ENCODE results near the gene STON1. TPM values are rescaled to one million over a fixed set of nuclear protein-coding genes. Genes with fewer than 3 reads are reported as not detected.
"Not testable (repeated sequence)": the region's sequence is repeated elsewhere in the genome, so short reads cannot be mapped to it uniquely, and the experiment has no call there.

STON1 gene
- total RNA-seq, 1 experiment from 2014 or later, result 1.5 TPM

- H3K9me3 Mint-ChIP-seq (ENCODE audit: unreplicated experiment); H3K36me3 Mint-ChIP-seq (ENCODE audit: insufficient read depth, unreplicated experiment); H3K27me3 ChIP-seq (replicated peaks; ENCODE audit: control insufficient read depth, insufficient read depth, low read length); H3K27me3 Mint-ChIP-seq (ENCODE audit: insufficient read depth, unreplicated experiment); H3K9me3 ChIP-seq; H3K4me1 Mint-ChIP-seq (ENCODE audit: low read depth, unreplicated experiment); H3K4me3 ChIP-seq (ENCODE audit: low read depth, low read length); H3K36me3 ChIP-seq (ENCODE audit: control insufficient read depth, insufficient read depth, low read length); H3K4me1 ChIP-seq; H3K4me3 Mint-ChIP-seq (ENCODE audit: unreplicated experiment); POLR2A ChIA-PET; BruUV-seq (replicated peaks); H3K27ac Mint-ChIP-seq (ENCODE audit: unreplicated experiment): not testable (repeated sequence)
- intact Hi-C loops (cut with micrococcal nuclease; ENCODE audit: unreplicated experiment), result loop anchor here (1.0 kb wide), 1 partner anchor 103 kb away; no protein-coding TSS in a partner anchor
- peak in 1 of 2 experiments; percentile 34 for DNase-seq
- CTCF ChIA-PET, result interaction anchor here (0.7 to 0.8 kb wide), 2 partner anchors 23 to 1788 kb away, joined by 3 to 4 read pairs; no protein-coding TSS in a partner anchor
- TF ChIP-seq, protein P1, sequence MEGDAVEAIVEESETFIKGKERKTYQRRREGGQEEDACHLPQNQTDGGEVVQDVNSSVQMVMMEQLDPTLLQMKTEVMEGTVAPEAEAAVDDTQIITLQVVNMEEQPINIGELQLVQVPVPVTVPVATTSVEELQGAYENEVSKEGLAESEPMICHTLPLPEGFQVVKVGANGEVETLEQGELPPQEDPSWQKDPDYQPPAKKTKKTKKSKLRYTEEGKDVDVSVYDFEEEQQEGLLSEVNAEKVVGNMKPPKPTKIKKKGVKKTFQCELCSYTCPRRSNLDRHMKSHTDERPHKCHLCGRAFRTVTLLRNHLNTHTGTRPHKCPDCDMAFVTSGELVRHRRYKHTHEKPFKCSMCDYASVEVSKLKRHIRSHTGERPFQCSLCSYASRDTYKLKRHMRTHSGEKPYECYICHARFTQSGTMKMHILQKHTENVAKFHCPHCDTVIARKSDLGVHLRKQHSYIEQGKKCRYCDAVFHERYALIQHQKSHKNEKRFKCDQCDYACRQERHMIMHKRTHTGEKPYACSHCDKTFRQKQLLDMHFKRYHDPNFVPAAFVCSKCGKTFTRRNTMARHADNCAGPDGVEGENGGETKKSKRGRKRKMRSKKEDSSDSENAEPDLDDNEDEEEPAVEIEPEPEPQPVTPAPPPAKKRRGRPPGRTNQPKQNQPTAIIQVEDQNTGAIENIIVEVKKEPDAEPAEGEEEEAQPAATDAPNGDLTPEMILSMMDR (IDR thresholded peaks at IDR 0.05; ENCODE audit: insufficient read depth in 1 of 2, low read depth in 1 of 2, low read length in 1 of 2, severe bottlenecking in 1 of 2, unreplicated experiment in 1 of 2), result peak in 1 of 2 experiments; percentile 39
Observed at GRCh38 chr2:48622691-48623090, 92.7 kb downstream of the STON1 start.

GRCh38 chr2:48624696-48625095 lies 94.7 kb downstream of the STON1 start:
- no TSS peak for BruUV-seq (replicated peaks)
- H3K4me1 Mint-ChIP-seq (ENCODE audit: low read depth, unreplicated experiment), result no peaks in the 10 kb centered on the region
- no peak for DNase-seq
- H3K9me3 Mint-ChIP-seq (ENCODE audit: unreplicated experiment), result peaks cover 9% of the 10 kb centered on the region
- intact Hi-C loops (cut with micrococcal nuclease; ENCODE audit: unreplicated experiment), result no loop called here
- H3K27me3 Mint-ChIP-seq (ENCODE audit: insufficient read depth, unreplicated experiment), result no peaks in the 10 kb centered on the region
- H3K36me3 ChIP-seq (ENCODE audit: control insufficient read depth, insufficient read depth, low read length), result no peaks in the 10 kb centered on the region
- no peaks in the 10 kb centered on the region for H3K4me1 ChIP-seq
- no peak overlapping the region for H3K4me3 ChIP-seq (ENCODE audit: low read depth, low read length)
- H3K27ac Mint-ChIP-seq (ENCODE audit: unreplicated experiment), result no peak overlapping the region
- ChIA-PET CTCF (no interaction called here), POLR2A (no interaction called here)
- H3K9me3 ChIP-seq, result no peaks in the 10 kb centered on the region
- H3K36me3 Mint-ChIP-seq (ENCODE audit: insufficient read depth, unreplicated experiment), result no peaks in the 10 kb centered on the region
- H3K4me3 Mint-ChIP-seq (ENCODE audit: unreplicated experiment), result no peak overlapping the region
- H3K27me3 ChIP-seq (replicated peaks; ENCODE audit: control insufficient read depth, insufficient read depth, low read length), result no peaks in the 10 kb centered on the region
- TF ChIP-seq, protein P1 (IDR thresholded peaks at IDR 0.05; ENCODE audit: insufficient read depth in 1 of 2, low read depth in 1 of 2, low read length in 1 of 2, severe bottlenecking in 1 of 2, unreplicated experiment in 1 of 2), result no peak

DNA sequence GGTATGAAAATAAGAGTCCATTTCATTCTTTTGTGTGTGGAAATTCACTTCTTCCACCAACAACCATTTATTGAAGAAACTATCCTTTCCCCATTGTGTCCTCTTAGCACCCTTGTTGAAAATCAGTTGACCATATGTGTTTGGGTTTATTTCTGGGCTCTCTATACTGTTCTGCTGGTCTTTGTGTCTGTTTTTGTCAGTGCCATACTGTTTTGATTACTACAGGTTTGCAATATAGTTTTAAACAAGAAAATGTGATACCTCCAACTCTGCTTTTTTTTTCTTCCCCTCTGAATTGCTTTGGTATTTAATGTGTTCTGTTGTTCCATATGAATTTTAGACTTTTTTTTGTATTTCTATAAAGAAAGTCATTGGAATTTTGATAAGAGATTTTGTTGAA lies 96.1 kb downstream of the STON1 start:
- TF ChIP-seq, protein P1 (IDR thresholded peaks at IDR 0.05; ENCODE audit: insufficient read depth in 1 of 2, low read depth in 1 of 2, low read length in 1 of 2, severe bottlenecking in 1 of 2, unreplicated experiment in 1 of 2), result no peak
- BruUV-seq (replicated peaks), result no TSS peak
- Histone ChIP-seq H3K4me3 (ENCODE audit: low read depth, low read length) (no peak overlapping the region), H3K9me3 (no peaks in the 10 kb centered on the region), H3K27me3 (replicated peaks; ENCODE audit: control insufficient read depth, insufficient read depth, low read length) (no peaks in the 10 kb centered on the region), H3K36me3 (ENCODE audit: control insufficient read depth, insufficient read depth, low read length) (no peaks in the 10 kb centered on the region), H3K4me1 (no peaks in the 10 kb centered on the region)
- no peaks in the 10 kb centered on the region for H3K4me1 Mint-ChIP-seq (ENCODE audit: low read depth, unreplicated experiment)
- DNase-seq, result no peak
- no peak overlapping the region for H3K4me3 Mint-ChIP-seq (ENCODE audit: unreplicated experiment)
- no peak overlapping the region for H3K27ac Mint-ChIP-seq (ENCODE audit: unreplicated experiment)
- intact Hi-C loops (cut with micrococcal nuclease; ENCODE audit: unreplicated experiment), result no loop called here
- no peaks in the 10 kb centered on the region for H3K36me3 Mint-ChIP-seq (ENCODE audit: insufficient read depth, unreplicated experiment)
- peaks cover 9% of the 10 kb centered on the region for H3K9me3 Mint-ChIP-seq (ENCODE audit: unreplicated experiment)
- POLR2A ChIA-PET, result no interaction called here
- CTCF ChIA-PET, result no interaction called here
- no peaks in the 10 kb centered on the region for H3K27me3 Mint-ChIP-seq (ENCODE audit: insufficient read depth, unreplicated experiment)

Data from Caco-2 (cell line).